ENCODE data around the gene CBARP. TPM values are rescaled to one million over a fixed set of nuclear protein-coding genes. Genes with fewer than 3 reads are reported as not detected.
"Not testable (repeated sequence)": the region's sequence is repeated elsewhere in the genome, so short reads cannot be mapped to it uniquely, and the experiment has no call there.

Gene CBARP
- total RNA-seq, 1 donor from 2014 or later: 7.6 TPM

DNA sequence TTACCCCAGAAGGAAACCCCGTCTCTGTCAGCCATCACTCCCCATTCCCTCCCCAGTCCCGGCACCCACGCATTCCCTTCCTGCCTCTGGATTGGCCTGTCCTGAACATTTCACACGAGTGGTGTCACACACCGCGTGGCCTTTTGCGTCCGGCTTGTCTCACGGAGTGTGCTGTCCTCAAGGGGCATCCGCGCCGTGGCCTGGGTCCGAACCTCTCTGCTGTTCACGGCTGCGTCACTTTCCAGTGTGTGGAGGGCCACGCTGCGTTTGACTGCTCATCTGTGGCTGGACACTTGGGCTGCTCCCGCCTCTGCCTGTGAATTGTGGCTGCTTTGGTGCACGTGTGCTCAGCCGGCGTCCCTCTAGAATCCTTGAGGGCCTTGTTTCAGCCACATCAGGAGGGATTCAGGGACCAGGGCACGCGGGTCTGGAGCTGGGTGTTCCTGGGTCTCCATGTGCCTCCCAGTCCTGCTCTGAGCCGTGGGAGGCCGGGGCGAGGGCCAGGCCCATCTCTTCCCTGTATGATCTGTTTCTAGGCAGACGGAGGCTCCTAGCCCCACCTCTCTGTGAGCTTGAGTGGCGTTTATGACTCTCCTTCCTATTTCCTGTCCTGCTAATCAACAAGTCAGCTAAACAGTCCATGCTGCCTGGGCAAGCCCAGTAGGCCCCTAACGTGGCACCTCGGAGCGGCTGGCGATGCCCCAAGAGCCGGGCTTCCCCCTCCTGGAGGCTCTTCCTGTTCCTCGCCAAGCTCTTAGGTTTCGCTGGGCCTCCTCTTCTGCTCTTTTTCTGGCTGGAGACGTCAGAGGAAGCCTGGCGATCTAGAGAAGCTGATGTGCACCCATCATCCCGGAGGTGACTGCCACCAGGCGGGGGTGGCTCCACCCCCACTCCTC lies 24.2 kb downstream of the CBARP start:
- Mint-ChIP-seq H3K4me3 (ENCODE audit: unreplicated experiment) (peak overlapping the region; percentile 25), H3K4me1 (ENCODE audit: low read depth) (peaks cover 59% of the 10 kb centered on the region), H3K27ac (ENCODE audit: unreplicated experiment) (peak overlapping the region; percentile 91), H3K9me3 (ENCODE audit: low read depth) (no peaks in the 10 kb centered on the region), H3K36me3 (ENCODE audit: low read depth) (peaks cover 4% of the 10 kb centered on the region), H3K27me3 (ENCODE audit: low read depth) (no peaks in the 10 kb centered on the region)
- TF ChIP-seq, protein P1, sequence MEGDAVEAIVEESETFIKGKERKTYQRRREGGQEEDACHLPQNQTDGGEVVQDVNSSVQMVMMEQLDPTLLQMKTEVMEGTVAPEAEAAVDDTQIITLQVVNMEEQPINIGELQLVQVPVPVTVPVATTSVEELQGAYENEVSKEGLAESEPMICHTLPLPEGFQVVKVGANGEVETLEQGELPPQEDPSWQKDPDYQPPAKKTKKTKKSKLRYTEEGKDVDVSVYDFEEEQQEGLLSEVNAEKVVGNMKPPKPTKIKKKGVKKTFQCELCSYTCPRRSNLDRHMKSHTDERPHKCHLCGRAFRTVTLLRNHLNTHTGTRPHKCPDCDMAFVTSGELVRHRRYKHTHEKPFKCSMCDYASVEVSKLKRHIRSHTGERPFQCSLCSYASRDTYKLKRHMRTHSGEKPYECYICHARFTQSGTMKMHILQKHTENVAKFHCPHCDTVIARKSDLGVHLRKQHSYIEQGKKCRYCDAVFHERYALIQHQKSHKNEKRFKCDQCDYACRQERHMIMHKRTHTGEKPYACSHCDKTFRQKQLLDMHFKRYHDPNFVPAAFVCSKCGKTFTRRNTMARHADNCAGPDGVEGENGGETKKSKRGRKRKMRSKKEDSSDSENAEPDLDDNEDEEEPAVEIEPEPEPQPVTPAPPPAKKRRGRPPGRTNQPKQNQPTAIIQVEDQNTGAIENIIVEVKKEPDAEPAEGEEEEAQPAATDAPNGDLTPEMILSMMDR (IDR thresholded peaks at IDR 0.05): no peak
- peak; percentile 86 for DNase-seq (ENCODE audit: low spot score)

DNA sequence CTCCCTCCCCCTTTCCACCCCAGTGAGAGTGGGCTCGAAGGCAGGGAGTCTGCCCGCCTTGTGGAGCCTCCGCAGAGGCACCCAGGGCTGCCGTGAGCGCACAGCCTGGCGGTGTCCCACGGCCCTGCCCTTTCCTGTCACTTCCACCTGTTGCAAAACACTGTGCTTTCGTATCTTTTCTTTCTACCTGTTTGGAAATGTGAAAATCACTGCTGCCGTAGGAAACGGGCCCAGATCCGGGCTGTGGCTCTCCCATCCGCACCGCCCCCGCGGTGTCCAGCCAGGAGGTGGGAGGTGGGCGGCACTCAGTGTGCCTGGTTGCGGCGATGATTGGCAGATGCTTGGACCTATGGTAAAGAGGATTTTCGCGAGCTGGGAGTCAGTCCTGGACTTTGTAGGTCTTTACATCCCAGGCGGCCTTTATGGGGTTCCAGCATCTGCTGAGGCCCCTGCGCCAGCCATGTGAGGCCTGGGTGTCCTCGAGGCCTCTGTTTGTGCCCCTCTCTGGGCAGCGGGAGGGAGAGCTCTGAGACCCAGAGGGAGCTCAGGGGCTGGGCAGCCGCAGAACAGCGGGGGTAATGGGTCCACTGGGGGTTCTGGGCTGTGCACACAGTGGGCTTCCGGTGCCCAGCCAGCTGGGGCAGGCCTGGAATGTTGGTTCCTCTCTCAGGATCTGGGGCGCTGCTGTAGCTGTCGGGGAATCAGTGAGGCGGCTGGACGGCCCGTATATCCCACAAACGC lies 26.1 kb downstream of the CBARP start:
- TF ChIP-seq, protein P1 (IDR thresholded peaks at IDR 0.05): no peak
- no peak overlapping the region for H3K4me3 Mint-ChIP-seq (ENCODE audit: unreplicated experiment)
- H3K27ac Mint-ChIP-seq (ENCODE audit: unreplicated experiment): no peak overlapping the region
- no peaks in the 10 kb centered on the region for H3K27me3 Mint-ChIP-seq (ENCODE audit: low read depth)
- H3K9me3 Mint-ChIP-seq (ENCODE audit: low read depth): no peaks in the 10 kb centered on the region
- H3K36me3 Mint-ChIP-seq (ENCODE audit: low read depth): peaks cover 4% of the 10 kb centered on the region
- no peak for DNase-seq (ENCODE audit: low spot score)
- peaks cover 70% of the 10 kb centered on the region for H3K4me1 Mint-ChIP-seq (ENCODE audit: low read depth)

DNA sequence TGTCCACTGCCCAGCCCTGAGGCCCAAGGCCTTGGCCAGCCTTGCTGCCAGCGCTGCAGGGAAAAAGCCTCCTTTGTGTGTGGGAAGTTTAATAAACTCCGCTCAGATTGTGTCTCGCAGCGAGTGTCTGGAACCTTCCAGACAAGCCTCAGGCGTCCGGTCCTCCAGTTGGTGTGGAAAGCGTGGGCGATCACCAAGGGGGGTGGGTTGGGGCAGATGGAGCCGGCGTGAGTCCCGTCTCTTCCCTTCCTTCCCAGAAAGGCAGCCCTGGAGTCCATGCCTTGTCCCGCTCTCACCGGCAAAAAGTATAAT lies 27.6 kb downstream of the CBARP start:
- Mint-ChIP-seq H3K4me1 (ENCODE audit: low read depth) (peaks cover 58% of the 10 kb centered on the region), H3K27ac (ENCODE audit: unreplicated experiment) (no peak overlapping the region), H3K36me3 (ENCODE audit: low read depth) (peaks cover 4% of the 10 kb centered on the region)

DNA sequence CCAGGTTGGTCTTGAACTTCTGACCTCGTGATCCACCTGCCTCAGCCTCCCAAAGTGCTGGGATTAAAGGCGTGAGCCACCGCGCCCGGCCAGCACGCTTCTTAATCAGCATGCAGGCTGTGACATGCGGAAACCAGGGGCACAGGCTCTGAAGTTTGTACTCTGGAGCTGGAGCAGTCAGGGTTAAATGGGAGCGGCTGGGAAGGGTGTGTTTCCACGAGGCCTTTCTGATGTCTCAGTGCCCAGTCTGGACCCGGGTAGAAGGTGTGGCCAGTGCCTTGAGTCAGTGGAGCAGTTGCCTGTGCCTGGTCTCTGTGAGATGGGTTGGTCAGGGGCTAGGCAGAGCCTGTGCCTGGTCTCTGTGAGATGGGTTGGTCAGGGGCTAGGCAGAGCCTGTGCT lies 29.0 kb downstream of the CBARP start:
- not testable (repeated sequence) for H3K36me3 Mint-ChIP-seq (ENCODE audit: low read depth); DNase-seq (ENCODE audit: low spot score); H3K9me3 Mint-ChIP-seq (ENCODE audit: low read depth); H3K27ac Mint-ChIP-seq (ENCODE audit: unreplicated experiment); H3K4me3 Mint-ChIP-seq (ENCODE audit: unreplicated experiment); H3K27me3 Mint-ChIP-seq (ENCODE audit: low read depth)
- H3K4me1 Mint-ChIP-seq (ENCODE audit: low read depth): peaks cover 47% of the 10 kb centered on the region

More for the DNA sequence above, 27.6 kb downstream of the CBARP start:
- H3K4me3 Mint-ChIP-seq (ENCODE audit: unreplicated experiment): no peak overlapping the region
- H3K9me3 Mint-ChIP-seq (ENCODE audit: low read depth): no peaks in the 10 kb centered on the region
- no peaks in the 10 kb centered on the region for H3K27me3 Mint-ChIP-seq (ENCODE audit: low read depth)
- TF ChIP-seq, protein P1 (IDR thresholded peaks at IDR 0.05): no peak
- no peak for DNase-seq (ENCODE audit: low spot score)

DNA sequence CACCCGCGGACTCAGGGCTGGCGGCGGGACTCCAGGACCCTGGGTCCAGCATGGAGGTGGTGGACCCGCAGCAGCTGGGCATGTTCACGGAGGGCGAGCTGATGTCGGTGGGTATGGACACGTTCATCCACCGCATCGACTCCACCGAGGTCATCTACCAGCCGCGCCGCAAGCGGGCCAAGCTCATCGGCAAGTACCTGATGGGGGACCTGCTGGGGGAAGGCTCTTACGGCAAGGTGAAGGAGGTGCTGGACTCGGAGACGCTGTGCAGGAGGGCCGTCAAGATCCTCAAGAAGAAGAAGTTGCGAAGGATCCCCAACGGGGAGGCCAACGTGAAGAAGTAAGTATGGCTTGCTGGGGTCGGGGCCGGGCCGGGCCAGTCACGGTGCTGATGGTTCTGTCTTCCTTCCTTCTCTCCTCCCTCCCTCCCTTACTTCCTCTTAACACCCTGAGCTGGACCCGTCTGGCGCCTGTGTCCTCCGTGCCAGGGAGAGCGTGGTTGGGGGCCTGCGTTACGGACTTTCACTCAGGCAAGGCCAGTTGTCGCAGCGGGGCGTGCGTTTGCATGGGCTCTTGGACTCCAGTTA lies 30.8 kb downstream of the CBARP start:
- Mint-ChIP-seq H3K9me3 (ENCODE audit: low read depth) (no peaks in the 10 kb centered on the region), H3K27ac (ENCODE audit: unreplicated experiment) (peak overlapping the region; percentile 94), H3K36me3 (ENCODE audit: low read depth) (no peaks in the 10 kb centered on the region), H3K4me3 (ENCODE audit: unreplicated experiment) (peak overlapping the region; percentile 90), H3K27me3 (ENCODE audit: low read depth) (no peaks in the 10 kb centered on the region), H3K4me1 (ENCODE audit: low read depth) (peaks cover 47% of the 10 kb centered on the region)
- TF ChIP-seq, protein P1 (IDR thresholded peaks at IDR 0.05): no peak
- no peak for DNase-seq (ENCODE audit: low spot score)
